HEK293T (cell line): ENCODE measurements around the gene SPAG16.

Source experiments
- CTCF ChIA-PET: fragments of 350-600 bp; formaldehyde crosslinking; extraction: SDS; loops from one replicate; lab custom pipeline; 2021; ENCODE audit warnings: antibody characterized with exemption, inconsistent platforms; lab: Yijun Ruan, JAX
- POLR2A ChIA-PET: fragments of 350-600 bp; formaldehyde crosslinking; extraction: SDS; loops from one replicate; lab custom pipeline; 2020; ENCODE audit warnings: antibody characterized with exemption, inconsistent platforms; lab: Yijun Ruan, JAX
- DNase-seq: peaks from one replicate; pipeline ENCODE4 v3.0.0; 2012; ENCODE audit warnings: mixed read lengths; ENCODE audit errors: extremely low spot score
- ARNT ChIP-seq: fragments of 450-650 bp; IDR thresholded peaks from 2 replicates; pipeline ENCODE4 v1.6.1; 2017; ENCODE audit warnings: mild to moderate bottlenecking
- BHLHE40 ChIP-seq: fragments of 450-650 bp; IDR thresholded peaks from 2 replicates; pipeline ENCODE4 v1.6.1; 2016; ENCODE audit warnings: mild to moderate bottlenecking, moderate library complexity, borderline replicate concordance
- CTBP1 ChIP-seq: fragments of 450-650 bp; IDR thresholded peaks from 2 replicates; pipeline ENCODE4 v1.6.1; 2016; ENCODE audit warnings: borderline replicate concordance
- ELF4 ChIP-seq: fragments of 450-650 bp; IDR thresholded peaks from 2 replicates; pipeline ENCODE4 v1.6.1; 2017; ENCODE audit warnings: antibody characterized with exemption
- FOXA1 ChIP-seq: fragments of 450-650 bp; IDR thresholded peaks from 2 replicates; pipeline ENCODE4 v1.6.1; 2016; ENCODE audit warnings: mild to moderate bottlenecking
- FOXK2 ChIP-seq: fragments of 450-650 bp; IDR thresholded peaks from 2 replicates; pipeline ENCODE4 v1.6.1; 2016; ENCODE audit warnings: mild to moderate bottlenecking
- FOXM1 ChIP-seq: fragments of 450-650 bp; IDR thresholded peaks from 2 replicates; pipeline ENCODE4 v1.6.1; 2017; ENCODE audit warnings: mild to moderate bottlenecking, borderline replicate concordance
- HDGF ChIP-seq: fragments of 450-650 bp; IDR thresholded peaks from 2 replicates; pipeline ENCODE4 v1.6.1; 2017; ENCODE audit warnings: antibody characterized with exemption, borderline replicate concordance
- L3MBTL2 ChIP-seq: fragments of 450-650 bp; conservative IDR thresholded peaks from 2 replicates; pipeline ENCODE4 v1.6.1; 2016; ENCODE audit warnings: mild to moderate bottlenecking
- LEF1 ChIP-seq: fragments of 450-650 bp; IDR thresholded peaks from 2 replicates; pipeline ENCODE4 v1.6.1; 2017; ENCODE audit warnings: mild to moderate bottlenecking, borderline replicate concordance
- NFRKB ChIP-seq: fragments of 450-650 bp; IDR thresholded peaks from 2 replicates; pipeline ENCODE4 v1.6.1; 2016; ENCODE audit warnings: mild to moderate bottlenecking, moderate library complexity
- PKNOX1 ChIP-seq: fragments of 450-650 bp; IDR thresholded peaks from 2 replicates; pipeline ENCODE4 v1.6.1; 2016
- SP1 ChIP-seq: fragments of 450-650 bp; IDR thresholded peaks from 2 replicates; pipeline ENCODE4 v1.6.1; 2017
- SUZ12 ChIP-seq: fragments of 450-650 bp; IDR thresholded peaks from 2 replicates; pipeline ENCODE4 v1.6.1; 2016; ENCODE audit warnings: mild to moderate bottlenecking
- TARDBP ChIP-seq: fragments of 450-650 bp; IDR thresholded peaks from 2 replicates; pipeline ENCODE4 v1.6.1; 2016
- ZNF384 ChIP-seq: fragments of 450-650 bp; IDR thresholded peaks from 2 replicates; pipeline ENCODE4 v1.6.1; 2016

Gene SPAG16

DNA sequence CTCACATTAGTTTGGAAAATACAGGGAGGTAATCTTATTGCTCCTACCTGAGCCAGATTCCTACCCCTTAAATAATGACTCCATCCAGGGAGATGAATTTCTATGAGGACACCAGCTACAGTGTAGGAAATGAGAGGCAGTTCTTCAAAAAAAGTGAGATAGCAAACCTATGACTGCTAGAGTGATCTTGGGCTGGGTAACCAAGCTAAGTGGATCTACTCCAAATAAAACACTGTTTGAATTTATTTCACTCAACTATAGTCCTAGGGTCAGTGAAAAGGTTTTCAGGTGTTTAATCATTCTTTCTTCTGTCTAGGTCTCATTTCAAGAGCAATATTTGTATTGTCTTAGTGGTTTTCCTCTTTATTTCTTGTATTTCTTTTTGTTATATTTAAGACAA lies 854.5 kb downstream of the SPAG16 start:
- POLR2A ChIA-PET, result no interaction called here
- DNase-seq, result no peak
- TF ChIP-seq BHLHE40 (no peak), HDGF (no peak), CTBP1 (no peak), SUZ12 (no peak), FOXM1 (no peak), ZNF384 (no peak), FOXA1 (no peak), SP1 (no peak), ELF4 (no peak), ARNT (no peak), TARDBP (no peak), PKNOX1 (no peak), LEF1 (no peak), NFRKB (no peak)
- CTCF ChIA-PET, result no interaction called here

DNA sequence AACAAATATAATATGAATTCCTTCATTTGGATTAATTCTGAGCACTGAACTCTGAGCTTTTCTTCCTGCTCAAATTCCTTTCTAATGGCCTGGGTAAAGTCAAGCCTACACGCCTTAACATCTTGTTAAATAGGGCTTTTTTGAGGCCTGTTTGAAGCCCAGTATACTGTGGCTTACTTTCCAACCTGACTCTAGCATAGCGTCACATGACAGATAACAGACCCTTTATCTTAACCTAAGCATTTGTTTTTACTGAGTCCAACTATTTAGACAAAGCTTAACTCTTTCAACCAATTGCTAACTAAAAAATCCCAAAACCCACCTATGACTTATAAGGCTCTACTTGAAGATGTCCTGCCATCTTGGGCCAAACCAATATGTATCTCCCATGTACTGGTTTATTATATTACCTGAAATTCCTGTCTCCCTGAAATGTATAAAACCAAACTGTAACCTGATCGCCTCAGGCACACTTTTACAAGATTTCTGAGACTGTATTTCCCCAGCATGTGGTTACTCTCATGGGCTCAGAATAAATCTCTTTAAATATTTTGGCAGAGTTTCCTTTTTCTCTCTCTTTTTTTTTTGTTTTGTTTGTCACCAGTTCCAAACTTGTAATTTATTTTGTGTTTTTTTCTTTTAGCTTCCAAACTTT lies 855.5 kb downstream of the SPAG16 start:
- CTCF ChIA-PET, result no interaction called here
- TF ChIP-seq SP1, result no peak
- no peak for TF ChIP-seq TARDBP
- no peak for TF ChIP-seq FOXM1
- TF ChIP-seq BHLHE40, result no peak
- TF ChIP-seq ARNT, result no peak
- TF ChIP-seq FOXK2, result no peak
- no peak for TF ChIP-seq ZNF384
- TF ChIP-seq CTBP1, result no peak
- POLR2A ChIA-PET, result no interaction called here
- DNase-seq, result peak; percentile 8

- POLR2A ChIA-PET, result no interaction called here
- TF ChIP-seq HDGF (no peak), ARNT (no peak), ELF4 (no peak), FOXM1 (no peak), SUZ12 (no peak), BHLHE40 (no peak), TARDBP (no peak)
- no peak for DNase-seq
- CTCF ChIA-PET, result no interaction called here
These were observed 872.7 kb downstream of the SPAG16 start for GRCh38 chr2:214156971-214157370.

DNA sequence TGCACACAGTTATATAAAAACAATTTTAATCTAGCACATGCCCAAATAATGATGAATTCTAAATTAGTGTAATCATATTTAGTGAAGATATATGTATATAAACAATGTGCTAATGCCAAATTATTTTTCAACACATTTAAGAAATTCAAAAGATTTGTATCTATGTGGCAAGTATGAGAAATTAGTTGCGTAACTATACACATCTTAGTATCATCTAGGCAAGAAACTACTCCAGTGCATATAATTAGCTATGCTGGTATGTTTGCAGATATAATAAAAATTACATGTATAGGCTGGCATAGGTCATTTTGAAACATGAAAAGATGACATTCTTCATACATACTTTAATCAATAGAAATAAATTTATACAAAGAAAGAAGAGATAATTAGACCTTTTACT lies 874.6 kb downstream of the SPAG16 start:
- ChIA-PET POLR2A (no interaction called here), CTCF (no interaction called here)
- no peak for TF ChIP-seq L3MBTL2
- TF ChIP-seq FOXM1, result no peak
- TF ChIP-seq LEF1, result no peak
- no peak for TF ChIP-seq TARDBP
- no peak for TF ChIP-seq PKNOX1
- TF ChIP-seq ZNF384, result no peak
- TF ChIP-seq FOXK2, result no peak
- no peak for TF ChIP-seq FOXA1
- TF ChIP-seq SP1, result no peak
- TF ChIP-seq BHLHE40, result no peak
- no peak for TF ChIP-seq HDGF
- TF ChIP-seq NFRKB, result no peak
- no peak for DNase-seq

DNA sequence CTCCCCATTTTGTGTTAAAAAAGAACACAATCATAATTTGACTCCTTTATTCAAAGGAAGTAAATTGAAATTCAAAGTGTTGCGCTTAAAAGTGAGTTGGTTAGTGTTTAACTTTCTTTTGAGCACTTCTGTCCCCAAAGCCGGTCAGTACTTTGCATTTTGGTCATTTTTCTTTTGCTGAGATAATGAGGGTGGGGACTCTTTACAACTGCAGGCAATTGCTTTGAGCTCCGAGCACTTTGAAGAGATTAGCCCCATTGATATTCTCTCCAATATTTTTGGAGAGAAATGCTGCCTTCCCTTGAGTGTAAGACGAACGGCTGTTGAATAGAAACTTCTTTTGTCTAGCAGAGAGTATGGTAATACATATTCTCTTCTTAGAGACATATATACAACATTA lies 885.0 kb downstream of the SPAG16 start:
- TF ChIP-seq ZNF384, result no peak
- no peak for TF ChIP-seq FOXM1
- TF ChIP-seq PKNOX1, result no peak
- TF ChIP-seq CTBP1, result no peak
- TF ChIP-seq FOXA1, result no peak
- no peak for TF ChIP-seq ARNT
- no peak for TF ChIP-seq SUZ12
- TF ChIP-seq LEF1, result no peak
- no peak for TF ChIP-seq FOXK2
- ChIA-PET POLR2A (no interaction called here), CTCF (interaction anchor here (0.6 kb wide), 1 partner anchor 24 kb away, joined by 4 read pairs; no protein-coding TSS in a partner anchor)
- no peak for DNase-seq

- no peak for TF ChIP-seq ZNF384
- TF ChIP-seq FOXM1, result no peak
- TF ChIP-seq BHLHE40, result no peak
- no peak for TF ChIP-seq ARNT
- TF ChIP-seq L3MBTL2, result no peak
- TF ChIP-seq FOXA1, result no peak
- no peak for TF ChIP-seq FOXK2
- CTCF ChIA-PET, result interaction anchor here (0.6 kb wide), 1 partner anchor 24 kb away, joined by 4 read pairs; no protein-coding TSS in a partner anchor
These were observed 885.5 kb downstream of the SPAG16 start for GRCh38 chr2:214169736-214170135.

GRCh38 chr2:214174563-214174962 lies 890.3 kb downstream of the SPAG16 start:
- TF ChIP-seq HDGF (no peak), PKNOX1 (no peak), ARNT (no peak), TARDBP (no peak)
- ChIA-PET CTCF (no interaction called here), POLR2A (no interaction called here)
- DNase-seq, result no peak

More at GRCh38 chr2:214169736-214170135, 885.5 kb downstream of the SPAG16 start:
- POLR2A ChIA-PET, result no interaction called here
- DNase-seq, result no peak
